Effector memory CD4-positive, alpha-beta T cell (primary cell): ENCODE data around the gene WDR59.
"Not testable (repeated sequence)": the region's sequence is repeated elsewhere in the genome, so short reads cannot be mapped to it uniquely, and the experiment has no call there.

Source experiments
- DNase-seq, 3 donors: peaks; one replicate each; pipeline ENCODE4 v3.0.0-alpha.2; 2020
- H3K27ac ChIP-seq: 2 replicates; pipeline ENCODE4 v1.7.0; 2013; ENCODE audit warnings: mild to moderate bottlenecking, low read length, moderate library complexity; ENCODE audit not compliant: insufficient read depth, poor library complexity, severe bottlenecking
- H3K27me3 ChIP-seq: replicated peaks from 2 replicates; pipeline ENCODE4 v1.7.0; 2013; ENCODE audit warnings: mild to moderate bottlenecking, low read length; ENCODE audit not compliant: insufficient read depth, control insufficient read depth, poor library complexity, severe bottlenecking
- H3K36me3 ChIP-seq: 2 replicates; pipeline ENCODE4 v1.7.0; 2013; ENCODE audit warnings: mild to moderate bottlenecking, low read length, moderate library complexity; ENCODE audit not compliant: control insufficient read depth, insufficient read depth
- H3K4me1 ChIP-seq: 2 replicates; pipeline ENCODE4 v1.7.0; 2013; ENCODE audit warnings: low read length, mild to moderate bottlenecking; ENCODE audit not compliant: control insufficient read depth, insufficient read depth, poor library complexity, severe bottlenecking
- H3K4me3 ChIP-seq: 2 replicates; pipeline ENCODE4 v1.7.0; 2013; ENCODE audit warnings: low read length, low read depth, mild to moderate bottlenecking; ENCODE audit not compliant: insufficient read depth, poor library complexity, severe bottlenecking
- H3K9me3 ChIP-seq: 2 replicates; pipeline ENCODE4 v1.7.0; 2013; ENCODE audit warnings: mild to moderate bottlenecking, low read length, moderate library complexity; ENCODE audit not compliant: control insufficient read depth

The WDR59 gene

GRCh38 chr16:74843381-74844035 lies 141.4 kb downstream of the WDR59 start:
- H3K27ac ChIP-seq, H3K4me3 ChIP-seq, H3K27me3 ChIP-seq, H3K4me1 ChIP-seq, H3K36me3 ChIP-seq, DNase-seq, H3K9me3 ChIP-seq: not testable (repeated sequence)

DNA sequence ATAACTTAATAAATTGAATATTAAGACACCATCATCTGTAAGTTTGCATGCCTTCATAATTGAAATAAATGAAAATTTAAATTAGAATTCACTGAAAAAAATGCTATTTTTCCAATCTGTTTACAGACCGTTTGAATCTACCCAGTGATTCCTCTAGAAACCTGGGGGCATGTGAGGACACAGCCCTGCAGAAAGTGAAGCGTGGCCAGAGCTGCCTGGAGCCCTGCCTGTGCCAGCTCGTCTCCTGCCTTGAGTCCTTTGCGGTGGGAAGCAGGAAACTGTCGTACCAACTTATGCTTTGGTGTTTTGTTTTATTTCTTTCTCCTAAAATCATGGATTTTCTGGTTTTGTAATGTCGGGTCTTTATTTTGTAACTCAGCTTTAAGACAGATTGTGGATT lies 142.5 kb downstream of the WDR59 start:
- no peak overlapping the region for H3K4me3 ChIP-seq
- H3K36me3 ChIP-seq, result no peaks in the 10 kb centered on the region
- no peak overlapping the region for H3K27ac ChIP-seq
- H3K9me3 ChIP-seq, result no peaks in the 10 kb centered on the region
- DNase-seq, result no peak
- H3K4me1 ChIP-seq, result no peaks in the 10 kb centered on the region
- H3K27me3 ChIP-seq, result no peaks in the 10 kb centered on the region

DNA sequence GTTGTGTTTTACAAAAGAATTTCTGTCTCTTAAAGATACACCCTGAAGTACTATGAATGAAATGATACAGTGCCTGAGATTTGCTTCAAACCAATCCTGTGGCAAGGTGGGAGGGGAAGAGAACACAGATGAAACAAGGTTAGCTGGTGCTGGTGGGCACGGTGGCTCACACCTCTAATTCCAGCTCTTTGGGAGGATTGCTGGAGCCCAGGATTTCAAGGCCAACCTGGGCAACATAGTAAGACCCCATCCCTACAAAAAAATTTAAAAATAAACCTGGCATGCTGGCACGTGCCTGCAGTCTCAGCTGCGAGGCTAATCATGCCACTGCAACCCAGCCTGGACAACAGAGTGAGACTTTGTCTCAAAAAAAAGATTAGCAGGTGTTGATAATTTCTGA lies 143.0 kb downstream of the WDR59 start:
- Histone ChIP-seq H3K4me1 (no peaks in the 10 kb centered on the region), H3K9me3 (no peaks in the 10 kb centered on the region), H3K27ac (no peak overlapping the region), H3K4me3 (no peak overlapping the region), H3K27me3 (no peaks in the 10 kb centered on the region), H3K36me3 (no peaks in the 10 kb centered on the region)
- no peak for DNase-seq

DNA sequence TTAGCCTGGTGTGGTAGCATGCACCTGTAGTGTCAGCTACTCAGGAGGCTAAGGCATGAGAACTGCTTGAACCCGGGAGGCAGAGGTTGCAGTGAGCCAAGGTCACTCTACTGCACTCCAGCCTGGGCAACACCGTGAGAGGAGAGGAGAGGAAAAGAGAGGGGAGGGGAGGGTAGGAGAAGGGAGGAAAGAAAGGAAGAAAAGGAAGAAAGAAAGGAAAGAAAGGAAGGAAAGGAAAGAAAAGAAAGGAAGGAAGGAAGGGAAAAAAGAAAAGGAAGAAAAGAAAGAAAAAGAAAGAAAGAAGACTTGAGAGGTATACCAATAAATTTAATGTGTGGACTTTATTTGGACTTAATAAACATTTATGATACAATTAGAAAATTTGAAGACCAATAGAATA lies 143.5 kb downstream of the WDR59 start:
- H3K36me3 ChIP-seq, result no peaks in the 10 kb centered on the region
- H3K27me3 ChIP-seq, result no peaks in the 10 kb centered on the region
- no peak overlapping the region for H3K4me3 ChIP-seq
- no peaks in the 10 kb centered on the region for H3K9me3 ChIP-seq
- H3K4me1 ChIP-seq, result no peaks in the 10 kb centered on the region
- no peak for DNase-seq
- H3K27ac ChIP-seq, result no peak overlapping the region

DNA sequence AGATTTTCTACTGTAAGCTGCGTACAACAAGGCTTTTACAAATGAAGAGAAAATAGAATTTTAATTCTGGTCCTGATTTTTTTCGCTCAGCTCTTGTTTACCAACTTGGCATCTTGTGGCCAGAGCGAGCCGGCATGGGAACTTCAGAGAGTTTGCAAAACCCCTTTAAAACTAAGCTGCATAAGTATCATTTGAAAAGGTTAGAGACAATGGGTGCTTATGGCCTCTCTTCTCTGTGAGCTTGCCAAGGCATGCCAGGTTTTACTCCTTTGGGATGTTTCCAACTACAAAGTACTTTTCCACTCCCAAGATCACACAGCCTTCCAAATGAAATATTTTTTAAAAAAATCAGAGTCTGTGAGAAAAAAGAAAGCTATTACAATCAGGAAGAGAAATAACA lies 147.9 kb downstream of the WDR59 start:
- H3K4me1 ChIP-seq, result no peaks in the 10 kb centered on the region
- no peak overlapping the region for H3K27ac ChIP-seq
- no peaks in the 10 kb centered on the region for H3K9me3 ChIP-seq
- H3K27me3 ChIP-seq, result no peaks in the 10 kb centered on the region
- no peaks in the 10 kb centered on the region for H3K36me3 ChIP-seq
- H3K4me3 ChIP-seq, result no peak overlapping the region
- no peak for DNase-seq

GRCh38 chr16:74836111-74836671 lies 148.7 kb downstream of the WDR59 start:
- no peak overlapping the region for H3K27ac ChIP-seq
- no peaks in the 10 kb centered on the region for H3K4me1 ChIP-seq
- no peak overlapping the region for H3K4me3 ChIP-seq
- H3K9me3 ChIP-seq, result no peaks in the 10 kb centered on the region
- no peaks in the 10 kb centered on the region for H3K27me3 ChIP-seq
- DNase-seq, result no peak
- no peaks in the 10 kb centered on the region for H3K36me3 ChIP-seq

DNA sequence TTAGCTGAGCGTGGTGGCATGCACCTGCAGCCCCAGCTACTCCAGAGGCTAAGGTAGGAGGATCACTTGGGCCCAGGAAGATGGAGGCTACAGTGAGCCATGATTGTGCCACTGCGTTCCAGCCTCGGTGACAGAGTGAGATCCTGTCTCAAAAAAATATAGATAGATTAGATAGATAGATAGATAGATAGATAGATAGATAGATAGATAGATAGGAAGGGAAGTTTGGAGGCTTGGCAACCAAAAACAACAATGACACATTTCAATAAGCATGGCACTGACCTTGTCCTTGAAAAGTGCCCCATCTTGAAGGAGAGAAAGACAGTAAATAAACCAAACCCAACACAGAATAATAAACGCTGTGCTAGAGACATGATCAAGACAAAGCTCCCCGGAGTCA lies 152.7 kb downstream of the WDR59 start:
- no peak for DNase-seq
- no peaks in the 10 kb centered on the region for H3K9me3 ChIP-seq
- H3K4me1 ChIP-seq, result no peaks in the 10 kb centered on the region
- no peak overlapping the region for H3K27ac ChIP-seq
- H3K4me3 ChIP-seq, result no peak overlapping the region
- no peaks in the 10 kb centered on the region for H3K27me3 ChIP-seq
- H3K36me3 ChIP-seq, result no peaks in the 10 kb centered on the region

GRCh38 chr16:74831467-74831866 lies 153.5 kb downstream of the WDR59 start:
- Histone ChIP-seq H3K4me1 (no peaks in the 10 kb centered on the region), H3K36me3 (no peaks in the 10 kb centered on the region), H3K27ac (no peak overlapping the region), H3K4me3 (no peak overlapping the region), H3K27me3 (no peaks in the 10 kb centered on the region), H3K9me3 (no peaks in the 10 kb centered on the region)
- no peak for DNase-seq

DNA sequence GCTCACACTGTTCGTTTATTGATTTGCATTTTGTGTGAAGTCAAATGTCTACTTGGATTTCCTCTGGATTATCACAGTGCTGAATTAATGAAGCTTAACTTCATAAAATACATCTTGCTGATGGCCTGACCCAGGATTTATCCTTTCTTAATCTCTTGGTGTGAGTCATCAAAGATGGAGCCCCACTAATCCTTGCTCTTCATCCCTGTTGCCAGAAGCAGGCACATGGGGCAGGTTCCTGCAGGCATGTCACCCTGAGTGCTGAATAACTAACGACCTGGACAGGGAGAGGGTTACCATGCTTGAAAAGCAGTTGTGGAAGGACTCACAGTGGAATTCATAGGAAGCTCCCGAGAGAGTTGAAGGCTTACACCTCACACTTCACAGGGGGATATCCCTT lies 154.3 kb downstream of the WDR59 start:
- no peak for DNase-seq
- H3K27me3 ChIP-seq, result no peaks in the 10 kb centered on the region
- H3K4me1 ChIP-seq, result no peaks in the 10 kb centered on the region
- H3K9me3 ChIP-seq, result no peaks in the 10 kb centered on the region
- H3K36me3 ChIP-seq, result no peaks in the 10 kb centered on the region
- no peak overlapping the region for H3K27ac ChIP-seq
- no peak overlapping the region for H3K4me3 ChIP-seq

DNA sequence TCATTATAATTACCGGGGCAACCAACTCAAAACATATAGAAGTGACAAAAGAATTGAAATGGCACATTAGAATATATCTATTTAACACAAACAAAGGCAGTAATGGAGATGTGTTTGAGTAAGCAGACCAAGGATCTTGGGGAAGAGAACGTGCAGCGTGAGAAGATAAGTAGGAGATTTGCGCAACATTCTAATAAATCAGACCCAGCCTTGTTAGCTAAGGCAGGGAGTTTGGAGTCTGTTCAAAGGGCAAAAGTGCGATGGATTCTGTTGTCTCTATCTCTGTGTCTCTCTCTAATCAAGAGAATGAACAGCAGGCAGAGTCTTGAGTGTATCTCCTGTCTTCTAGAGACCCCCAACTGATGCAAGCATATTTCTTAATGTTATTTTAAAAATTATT lies 155.3 kb downstream of the WDR59 start:
- Histone ChIP-seq H3K4me1 (no peaks in the 10 kb centered on the region), H3K27me3 (no peaks in the 10 kb centered on the region), H3K9me3 (no peaks in the 10 kb centered on the region), H3K27ac (no peak overlapping the region), H3K36me3 (no peaks in the 10 kb centered on the region), H3K4me3 (no peak overlapping the region)
- no peak for DNase-seq
